K562 (cell line): ENCODE data around the gene MDFIC2. TPM values are rescaled to one million over a fixed set of nuclear protein-coding genes. Genes with fewer than 3 reads are reported as not detected.

ENCODE experiments used
- ATAC-seq: fragments of 200-7000 bp; cut with Tn5 transposase; 3 replicates; pipeline ENCODE4 v1.9.1; 2020; ENCODE audit warnings: moderate library complexity
- BruUV-seq: library from RNA; stranded (reverse); fragments of 400-500 nt; replicated peaks from 2 replicates; lab custom pipeline; 2021; lab: Mats Ljungman, UMichigan
- CTCF ChIA-PET: fragments of 300-600 bp; formaldehyde crosslinking; extraction: SDS; loops from one replicate; lab custom pipeline; 2021; ENCODE audit warnings: low intra/inter-chr PET ratio; lab: Yijun Ruan, JAX
- POLR2A ChIA-PET: fragments of 300-600, 350-650 bp; sonication (Branson Sonifier 250); formaldehyde crosslinking; extraction: SDS; loops from one replicate; lab custom pipeline; 2021; ENCODE audit warnings: antibody characterized with exemption, inconsistent platforms; lab: Yijun Ruan, JAX
- DNase-seq, 4 experiments: peaks; one replicate each; pipeline versions ENCODE4 v3.0.0 to v3.0.0-alpha.2; 2011 to 2018; ENCODE audit warnings: low spot score in 3 of 4, mixed read lengths in 3 of 4; ENCODE audit errors: extremely low read depth in 1 of 4
- FAIRE-seq: peaks from 2 replicates; lab custom pipeline; 2011; peaks lifted over from hg19 to GRCh38; lab: Jason Lieb, UNC
- H2AFZ ChIP-seq: 2 replicates; pipeline ENCODE4 v1.6.0; 2011; ENCODE audit warnings: low read depth, low read length, control low read depth, inconsistent platforms
- H3K27ac ChIP-seq: fragments of 200-600 bp; 3 replicates; pipeline ENCODE4 v1.8.0; 2011; ENCODE audit warnings: low read depth, mild to moderate bottlenecking, control low read depth, inconsistent platforms, low read length, moderate library complexity, mixed read lengths; ENCODE audit errors: extremely low read depth
- H3K27me3 ChIP-seq, 2 experiments: fragments of 300-600 bp in 1 of 2; 2 replicates in 1 of 2; 3 replicates in 1 of 2; pipeline versions ENCODE4 v1.6.0 to v1.8.0; 2011; ENCODE audit warnings: inconsistent platforms in 2 of 2, low read length in 2 of 2, mild to moderate bottlenecking in 1 of 2, mixed read lengths in 1 of 2, moderate library complexity in 1 of 2; ENCODE audit not compliant: control insufficient read depth in 2 of 2, insufficient read depth in 2 of 2
- H3K36me3 ChIP-seq: fragments of 300-600 bp; 3 replicates; pipeline ENCODE4 v1.8.0; 2011; ENCODE audit warnings: mild to moderate bottlenecking, low read length, inconsistent platforms; ENCODE audit not compliant: control insufficient read depth, insufficient read depth
- H3K4me1 ChIP-seq, 2 experiments: fragments of 200-600 bp in 1 of 2; replicated peaks in 1 of 2; 2 replicates in 1 of 2; 3 replicates in 1 of 2; pipeline versions ENCODE4 v1.5.1 to v1.8.0; 2011; ENCODE audit warnings: inconsistent platforms in 2 of 2, low read length in 2 of 2, mild to moderate bottlenecking in 1 of 2, mixed read lengths in 1 of 2, moderate library complexity in 1 of 2; ENCODE audit not compliant: control insufficient read depth in 2 of 2, insufficient read depth in 2 of 2
- H3K4me2 ChIP-seq: 2 replicates; pipeline ENCODE4 v1.6.1; 2011; ENCODE audit warnings: low read length, control low read depth, inconsistent platforms, mixed read lengths; ENCODE audit not compliant: insufficient read depth
- H3K4me3 ChIP-seq: fragments of 200-600 bp; sonication (generic), shearing (Covaris generic); 2 replicates; pipeline ENCODE4 v1.5.1; 2016; ENCODE audit warnings: control low read depth, inconsistent platforms
- H3K79me2 ChIP-seq: fragments of 200-600 bp; 3 replicates; pipeline ENCODE4 v1.8.0; 2011; ENCODE audit warnings: low read length, inconsistent platforms; ENCODE audit not compliant: control insufficient read depth, insufficient read depth
- H3K9ac ChIP-seq, 2 experiments: 2 replicates each; pipeline versions ENCODE4 v1.6.0 to v1.6.1; 2011; ENCODE audit warnings: low read depth in 2 of 2, low read length in 2 of 2, control low read depth in 1 of 2, inconsistent platforms in 1 of 2, mild to moderate bottlenecking in 1 of 2, mixed read lengths in 1 of 2; ENCODE audit not compliant: insufficient read depth in 1 of 2
- H3K9me1 ChIP-seq: one replicate; pipeline ENCODE4 v1.6.0; 2011; ENCODE audit warnings: inconsistent platforms, mild to moderate bottlenecking, low read length, moderate library complexity; ENCODE audit not compliant: control insufficient read depth, insufficient read depth
- H3K9me3 ChIP-seq: replicated peaks from 2 replicates; pipeline ENCODE4 v1.5.1; 2011; ENCODE audit warnings: low read depth, low read length, inconsistent platforms; ENCODE audit not compliant: control insufficient read depth, insufficient read depth
- H4K20me1 ChIP-seq: replicated peaks from 2 replicates; pipeline ENCODE4 v1.6.1; 2011; ENCODE audit warnings: low read length, inconsistent platforms, mixed read lengths; ENCODE audit not compliant: control insufficient read depth, insufficient read depth
- ZNF133 ChIP-seq: fragments of 250-450 bp; sonication (Bioruptor Pico); IDR thresholded peaks from 2 replicates; pipeline ENCODE4 v1.4.0; 2020; ENCODE audit warnings: mild to moderate bottlenecking
- ZNF41 ChIP-seq: fragments of 250-450 bp; sonication (Bioruptor Pico); conservative IDR thresholded peaks from 2 replicates; pipeline ENCODE4 v1.4.0; 2020; ENCODE audit warnings: mild to moderate bottlenecking
- ZNF764 ChIP-seq: fragments of 250-450 bp; sonication (Bioruptor Pico); IDR thresholded peaks from 2 replicates; pipeline ENCODE4 v1.4.0; 2020; ENCODE audit warnings: low read depth, mild to moderate bottlenecking, moderate library complexity
- WGBS: fragments of 100-300 bp; shearing (Covaris generic); methylation state at CpG from one replicate; pipeline ENCODE4 v1.1.6; 2016; ENCODE audit warnings: low coverage, mixed read lengths; ENCODE audit not compliant: insufficient coverage; ENCODE audit errors: missing lambda C conversion rate; 5-methylcytosine and 5-hydroxymethylcytosine counted together
- in situ Hi-C: fragments of 300-500 bp; cut with MboI; formaldehyde crosslinking; loops from 4 replicates; pipeline ENCODE4 v1.15.0; 2018; ENCODE audit warnings: inconsistent platforms, mixed read lengths
- intact Hi-C: fragments of 100-400 bp; cut with micrococcal nuclease; formaldehyde crosslinking; loops from 2 replicates; pipeline ENCODE4 v1.14.2; 2022
- polyA plus RNA-seq, 8 experiments: library from polyadenylated mRNA; depleted of rRNA in 4 of 8; stranded (reverse) in 5 of 8; unstranded in 3 of 8; fragments of >200 nt; fragmentation: Nextera tagmentation in 2 of 8; fragmentation: Illumina TruSeq in 1 of 8; extraction: Ambion mirVana in 2 of 8; extraction: Trizol in 1 of 8; gene quantifications; 2 replicates each; pipeline versions ENCODE4 v1.2.1 to v1.2.3, GENCODE V29; 2011 to 2014; ENCODE audit warnings: inconsistent platforms in 1 of 8, missing spikeins in 1 of 8
- total RNA-seq, 7 experiments: library from RNA; depleted of rRNA in 6 of 7; stranded (reverse); fragments of >200 nt in 6 of 7; fragmentation: Illumina TruSeq in 2 of 7; extraction: Trizol in 2 of 7; gene quantifications; 2 replicates each; pipeline versions ENCODE4 v1.2.1 to v1.2.3, GENCODE V29; 2011 to 2021; ENCODE audit warnings: low replicate concordance in 1 of 7
- TF ChIP-seq, protein P1 (sequence below): fragments of 200-800 bp; sonication (Bioruptor generic); IDR thresholded peaks from 2 replicates; pipeline ENCODE4 v1.6.1; 2016; ENCODE audit warnings: missing genetic modification characterization, missing compliant biosample characterization
- TF ChIP-seq, protein P2 (sequence below): fragments of 200-600 bp; sonication (generic); IDR thresholded peaks from one replicate; pipeline ENCODE4 v1.6.1; 2012; ENCODE audit warnings: mild to moderate bottlenecking, low read depth, low read length, inconsistent platforms

MDFIC2 gene
- total and polyA plus RNA-seq, 9 of the 15 experiments (the other 6 are each of a cell fraction or from before 2014, with no cell fraction given): not detected

DNA sequence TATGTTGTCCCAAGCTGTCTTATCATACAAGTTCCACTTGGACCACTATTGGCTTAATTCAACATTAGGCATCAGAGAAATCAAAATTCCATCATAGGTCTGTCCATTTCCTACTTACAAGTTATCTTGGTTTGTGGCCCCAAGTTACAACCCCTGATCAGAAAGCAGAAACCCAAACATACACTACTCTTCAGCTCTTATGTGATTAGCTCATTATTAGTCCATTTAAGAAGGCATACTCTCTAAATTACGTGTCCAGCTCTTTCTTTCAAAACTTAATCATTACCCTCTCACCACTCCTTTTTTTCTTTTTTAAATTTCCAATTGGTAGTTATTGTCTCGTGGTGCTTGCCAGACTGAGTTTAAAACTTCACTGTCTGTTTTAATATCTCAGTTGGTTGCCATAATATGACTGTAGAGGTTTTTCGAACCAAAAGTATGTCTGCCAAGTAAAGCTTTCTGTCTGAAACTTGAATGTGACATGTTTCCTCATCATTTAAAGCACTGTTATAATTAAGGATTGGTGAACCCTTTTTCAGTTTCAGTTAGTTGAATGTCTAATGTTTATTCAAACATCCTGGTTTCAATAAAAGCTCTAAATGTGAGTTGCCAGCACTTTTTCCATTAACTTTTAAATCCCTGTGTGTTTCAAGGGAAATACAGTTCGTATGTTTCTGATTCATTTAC is 162.6 kb downstream of the MDFIC2 start:
- Histone ChIP-seq H2AFZ (no peak overlapping the region), H3K9ac (no peak overlapping the region), H3K4me1 (no peaks in the 10 kb centered on the region), H3K27me3 (no peaks in the 10 kb centered on the region), H4K20me1 (no peaks in the 10 kb centered on the region), H3K27ac (no peak overlapping the region), H3K9me3 (no peaks in the 10 kb centered on the region), H3K4me2 (no peak overlapping the region), H3K36me3 (no peaks in the 10 kb centered on the region), H3K79me2 (no peaks in the 10 kb centered on the region), H3K9me1 (no peaks in the 10 kb centered on the region), H3K4me3 (no peak overlapping the region)
- 0% methylated on average over 3 of the region's 4 CpGs for WGBS
- no peak for ATAC-seq
- DNase-seq: no peak
- CTCF ChIA-PET: no interaction called here
- intact Hi-C loops (no loop called here), in situ Hi-C loops (no loop called here)
- no peak for FAIRE-seq
- no TSS peak for BruUV-seq
- POLR2A ChIA-PET: no interaction called here
- TF ChIP-seq, protein P1, sequence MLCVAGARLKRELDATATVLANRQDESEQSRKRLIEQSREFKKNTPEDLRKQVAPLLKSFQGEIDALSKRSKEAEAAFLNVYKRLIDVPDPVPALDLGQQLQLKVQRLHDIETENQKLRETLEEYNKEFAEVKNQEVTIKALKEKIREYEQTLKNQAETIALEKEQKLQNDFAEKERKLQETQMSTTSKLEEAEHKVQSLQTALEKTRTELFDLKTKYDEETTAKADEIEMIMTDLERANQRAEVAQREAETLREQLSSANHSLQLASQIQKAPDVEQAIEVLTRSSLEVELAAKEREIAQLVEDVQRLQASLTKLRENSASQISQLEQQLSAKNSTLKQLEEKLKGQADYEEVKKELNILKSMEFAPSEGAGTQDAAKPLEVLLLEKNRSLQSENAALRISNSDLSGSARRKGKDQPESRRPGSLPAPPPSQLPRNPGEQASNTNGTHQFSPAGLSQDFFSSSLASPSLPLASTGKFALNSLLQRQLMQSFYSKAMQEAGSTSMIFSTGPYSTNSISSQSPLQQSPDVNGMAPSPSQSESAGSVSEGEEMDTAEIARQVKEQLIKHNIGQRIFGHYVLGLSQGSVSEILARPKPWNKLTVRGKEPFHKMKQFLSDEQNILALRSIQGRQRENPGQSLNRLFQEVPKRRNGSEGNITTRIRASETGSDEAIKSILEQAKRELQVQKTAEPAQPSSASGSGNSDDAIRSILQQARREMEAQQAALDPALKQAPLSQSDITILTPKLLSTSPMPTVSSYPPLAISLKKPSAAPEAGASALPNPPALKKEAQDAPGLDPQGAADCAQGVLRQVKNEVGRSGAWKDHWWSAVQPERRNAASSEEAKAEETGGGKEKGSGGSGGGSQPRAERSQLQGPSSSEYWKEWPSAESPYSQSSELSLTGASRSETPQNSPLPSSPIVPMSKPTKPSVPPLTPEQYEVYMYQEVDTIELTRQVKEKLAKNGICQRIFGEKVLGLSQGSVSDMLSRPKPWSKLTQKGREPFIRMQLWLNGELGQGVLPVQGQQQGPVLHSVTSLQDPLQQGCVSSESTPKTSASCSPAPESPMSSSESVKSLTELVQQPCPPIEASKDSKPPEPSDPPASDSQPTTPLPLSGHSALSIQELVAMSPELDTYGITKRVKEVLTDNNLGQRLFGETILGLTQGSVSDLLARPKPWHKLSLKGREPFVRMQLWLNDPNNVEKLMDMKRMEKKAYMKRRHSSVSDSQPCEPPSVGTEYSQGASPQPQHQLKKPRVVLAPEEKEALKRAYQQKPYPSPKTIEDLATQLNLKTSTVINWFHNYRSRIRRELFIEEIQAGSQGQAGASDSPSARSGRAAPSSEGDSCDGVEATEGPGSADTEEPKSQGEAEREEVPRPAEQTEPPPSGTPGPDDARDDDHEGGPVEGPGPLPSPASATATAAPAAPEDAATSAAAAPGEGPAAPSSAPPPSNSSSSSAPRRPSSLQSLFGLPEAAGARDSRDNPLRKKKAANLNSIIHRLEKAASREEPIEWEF (CRISPR knock-in tag): no peak
- TF ChIP-seq ZNF764: no peak
- TF ChIP-seq, protein P2, sequence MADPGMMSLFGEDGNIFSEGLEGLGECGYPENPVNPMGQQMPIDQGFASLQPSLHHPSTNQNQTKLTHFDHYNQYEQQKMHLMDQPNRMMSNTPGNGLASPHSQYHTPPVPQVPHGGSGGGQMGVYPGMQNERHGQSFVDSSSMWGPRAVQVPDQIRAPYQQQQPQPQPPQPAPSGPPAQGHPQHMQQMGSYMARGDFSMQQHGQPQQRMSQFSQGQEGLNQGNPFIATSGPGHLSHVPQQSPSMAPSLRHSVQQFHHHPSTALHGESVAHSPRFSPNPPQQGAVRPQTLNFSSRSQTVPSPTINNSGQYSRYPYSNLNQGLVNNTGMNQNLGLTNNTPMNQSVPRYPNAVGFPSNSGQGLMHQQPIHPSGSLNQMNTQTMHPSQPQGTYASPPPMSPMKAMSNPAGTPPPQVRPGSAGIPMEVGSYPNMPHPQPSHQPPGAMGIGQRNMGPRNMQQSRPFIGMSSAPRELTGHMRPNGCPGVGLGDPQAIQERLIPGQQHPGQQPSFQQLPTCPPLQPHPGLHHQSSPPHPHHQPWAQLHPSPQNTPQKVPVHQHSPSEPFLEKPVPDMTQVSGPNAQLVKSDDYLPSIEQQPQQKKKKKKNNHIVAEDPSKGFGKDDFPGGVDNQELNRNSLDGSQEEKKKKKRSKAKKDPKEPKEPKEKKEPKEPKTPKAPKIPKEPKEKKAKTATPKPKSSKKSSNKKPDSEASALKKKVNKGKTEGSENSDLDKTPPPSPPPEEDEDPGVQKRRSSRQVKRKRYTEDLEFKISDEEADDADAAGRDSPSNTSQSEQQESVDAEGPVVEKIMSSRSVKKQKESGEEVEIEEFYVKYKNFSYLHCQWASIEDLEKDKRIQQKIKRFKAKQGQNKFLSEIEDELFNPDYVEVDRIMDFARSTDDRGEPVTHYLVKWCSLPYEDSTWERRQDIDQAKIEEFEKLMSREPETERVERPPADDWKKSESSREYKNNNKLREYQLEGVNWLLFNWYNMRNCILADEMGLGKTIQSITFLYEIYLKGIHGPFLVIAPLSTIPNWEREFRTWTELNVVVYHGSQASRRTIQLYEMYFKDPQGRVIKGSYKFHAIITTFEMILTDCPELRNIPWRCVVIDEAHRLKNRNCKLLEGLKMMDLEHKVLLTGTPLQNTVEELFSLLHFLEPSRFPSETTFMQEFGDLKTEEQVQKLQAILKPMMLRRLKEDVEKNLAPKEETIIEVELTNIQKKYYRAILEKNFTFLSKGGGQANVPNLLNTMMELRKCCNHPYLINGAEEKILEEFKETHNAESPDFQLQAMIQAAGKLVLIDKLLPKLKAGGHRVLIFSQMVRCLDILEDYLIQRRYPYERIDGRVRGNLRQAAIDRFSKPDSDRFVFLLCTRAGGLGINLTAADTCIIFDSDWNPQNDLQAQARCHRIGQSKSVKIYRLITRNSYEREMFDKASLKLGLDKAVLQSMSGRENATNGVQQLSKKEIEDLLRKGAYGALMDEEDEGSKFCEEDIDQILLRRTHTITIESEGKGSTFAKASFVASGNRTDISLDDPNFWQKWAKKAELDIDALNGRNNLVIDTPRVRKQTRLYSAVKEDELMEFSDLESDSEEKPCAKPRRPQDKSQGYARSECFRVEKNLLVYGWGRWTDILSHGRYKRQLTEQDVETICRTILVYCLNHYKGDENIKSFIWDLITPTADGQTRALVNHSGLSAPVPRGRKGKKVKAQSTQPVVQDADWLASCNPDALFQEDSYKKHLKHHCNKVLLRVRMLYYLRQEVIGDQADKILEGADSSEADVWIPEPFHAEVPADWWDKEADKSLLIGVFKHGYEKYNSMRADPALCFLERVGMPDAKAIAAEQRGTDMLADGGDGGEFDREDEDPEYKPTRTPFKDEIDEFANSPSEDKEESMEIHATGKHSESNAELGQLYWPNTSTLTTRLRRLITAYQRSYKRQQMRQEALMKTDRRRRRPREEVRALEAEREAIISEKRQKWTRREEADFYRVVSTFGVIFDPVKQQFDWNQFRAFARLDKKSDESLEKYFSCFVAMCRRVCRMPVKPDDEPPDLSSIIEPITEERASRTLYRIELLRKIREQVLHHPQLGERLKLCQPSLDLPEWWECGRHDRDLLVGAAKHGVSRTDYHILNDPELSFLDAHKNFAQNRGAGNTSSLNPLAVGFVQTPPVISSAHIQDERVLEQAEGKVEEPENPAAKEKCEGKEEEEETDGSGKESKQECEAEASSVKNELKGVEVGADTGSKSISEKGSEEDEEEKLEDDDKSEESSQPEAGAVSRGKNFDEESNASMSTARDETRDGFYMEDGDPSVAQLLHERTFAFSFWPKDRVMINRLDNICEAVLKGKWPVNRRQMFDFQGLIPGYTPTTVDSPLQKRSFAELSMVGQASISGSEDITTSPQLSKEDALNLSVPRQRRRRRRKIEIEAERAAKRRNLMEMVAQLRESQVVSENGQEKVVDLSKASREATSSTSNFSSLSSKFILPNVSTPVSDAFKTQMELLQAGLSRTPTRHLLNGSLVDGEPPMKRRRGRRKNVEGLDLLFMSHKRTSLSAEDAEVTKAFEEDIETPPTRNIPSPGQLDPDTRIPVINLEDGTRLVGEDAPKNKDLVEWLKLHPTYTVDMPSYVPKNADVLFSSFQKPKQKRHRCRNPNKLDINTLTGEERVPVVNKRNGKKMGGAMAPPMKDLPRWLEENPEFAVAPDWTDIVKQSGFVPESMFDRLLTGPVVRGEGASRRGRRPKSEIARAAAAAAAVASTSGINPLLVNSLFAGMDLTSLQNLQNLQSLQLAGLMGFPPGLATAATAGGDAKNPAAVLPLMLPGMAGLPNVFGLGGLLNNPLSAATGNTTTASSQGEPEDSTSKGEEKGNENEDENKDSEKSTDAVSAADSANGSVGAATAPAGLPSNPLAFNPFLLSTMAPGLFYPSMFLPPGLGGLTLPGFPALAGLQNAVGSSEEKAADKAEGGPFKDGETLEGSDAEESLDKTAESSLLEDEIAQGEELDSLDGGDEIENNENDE: no peak
- no peak for TF ChIP-seq ZNF133 (CRISPR knock-in tag)
- no peak for TF ChIP-seq ZNF41 (CRISPR knock-in tag)
